Kidney (tissue), 14 donors: Measurements from ENCODE around the gene AKAP13. TPM values are rescaled to one million over a fixed set of nuclear protein-coding genes. Genes with fewer than 3 reads are reported as not detected.

ENCODE experiments used
- DNase-seq, 5 donors: peaks; one replicate each; pipeline ENCODE4 v3.0.0-alpha.2; 2013 to 2020
- FAIRE-seq: peaks from 2 replicates; lab custom pipeline; 2012; peaks lifted over from hg19 to GRCh38; lab: Jason Lieb, UNC
- H3K27ac ChIP-seq, 2 donors: one replicate each; pipeline ENCODE4 v1.7.0; 2013; ENCODE audit warnings: low read depth in 2 of 2, low read length in 2 of 2, inconsistent platforms in 1 of 2
- H3K27me3 ChIP-seq: one replicate; pipeline ENCODE4 v1.7.1; 2013; ENCODE audit warnings: low read length, inconsistent platforms; ENCODE audit not compliant: control insufficient read depth, insufficient read depth
- H3K36me3 ChIP-seq, 3 donors: one replicate each; pipeline versions ENCODE4 v1.7.0 to v1.7.1; 2013; ENCODE audit warnings: low read length in 3 of 3, control low read depth in 1 of 3, inconsistent platforms in 1 of 3; ENCODE audit not compliant: insufficient read depth in 3 of 3, control insufficient read depth in 2 of 3
- H3K4me1 ChIP-seq, 3 donors: one replicate each; pipeline versions ENCODE4 v1.7.0 to v1.7.1; 2013; ENCODE audit warnings: low read length in 3 of 3, inconsistent platforms in 1 of 3, low read depth in 1 of 3; ENCODE audit not compliant: control insufficient read depth in 2 of 3, insufficient read depth in 2 of 3
- H3K4me3 ChIP-seq, 3 donors: one replicate each; pipeline versions ENCODE4 v1.7.0 to v1.8.1; 2013; ENCODE audit warnings: low read length in 3 of 3, control low read depth in 1 of 3, inconsistent platforms in 1 of 3
- H3K9ac ChIP-seq, 3 donors: one replicate each; pipeline versions ENCODE4 v1.7.0 to v1.7.1; 2013; ENCODE audit warnings: low read length in 3 of 3, control low read depth in 1 of 3, inconsistent platforms in 1 of 3
- H3K9me3 ChIP-seq, 3 donors: one replicate each; pipeline versions ENCODE4 v1.7.0 to v1.7.1; 2013; ENCODE audit warnings: low read length in 3 of 3, control low read depth in 1 of 3, inconsistent platforms in 1 of 3; ENCODE audit not compliant: control insufficient read depth in 2 of 3, insufficient read depth in 1 of 3
- intact Hi-C: fragments of 100-400 bp; cut with DNase I; formaldehyde crosslinking; loops from one replicate; pipeline ENCODE4 v1.11.1; 2022
- polyA plus RNA-seq: library from polyadenylated mRNA; stranded (reverse); fragments of 350-450 nt; fragmentation: Illumina TruSeq; extraction: RNeasy Lipid Tissue Mini Kit (QIAGEN cat#74804); gene quantifications from one replicate; pipeline ENCODE4 v1.2.3, GENCODE V29; 2014; ENCODE audit warnings: low read depth, low replicate concordance; ENCODE audit not compliant: insufficient read depth
- total RNA-seq: library from RNA; stranded (reverse); fragmentation: NEBNext Ultra II Directional; extraction: Animal tissue kit (Norgen Biotek cat#: 25700); gene quantifications from one replicate; pipeline ENCODE4 v1.2.1, GENCODE V29; 2021
- TF ChIP-seq, protein P1 (sequence below): IDR thresholded peaks from 3 replicates; pipeline ENCODE4 v1.5.1; 2012; ENCODE audit warnings: mild to moderate bottlenecking, moderate library complexity, borderline replicate concordance; ENCODE audit not compliant: insufficient read depth; ENCODE audit errors: extremely low read depth
- donor health status: control.
- donor health status: control.
- donor health status: control.
- donor health status: control.
- donor health status: control.
- donor health status: DM: yes; HTN: yes; CAD: no.
- donor health status: Normal renal cell carcinoma (clear cell type).

AKAP13 gene
- total and polyA plus RNA-seq, 2 donors from 2014 or later: 18.8 to 174 TPM

DNA sequence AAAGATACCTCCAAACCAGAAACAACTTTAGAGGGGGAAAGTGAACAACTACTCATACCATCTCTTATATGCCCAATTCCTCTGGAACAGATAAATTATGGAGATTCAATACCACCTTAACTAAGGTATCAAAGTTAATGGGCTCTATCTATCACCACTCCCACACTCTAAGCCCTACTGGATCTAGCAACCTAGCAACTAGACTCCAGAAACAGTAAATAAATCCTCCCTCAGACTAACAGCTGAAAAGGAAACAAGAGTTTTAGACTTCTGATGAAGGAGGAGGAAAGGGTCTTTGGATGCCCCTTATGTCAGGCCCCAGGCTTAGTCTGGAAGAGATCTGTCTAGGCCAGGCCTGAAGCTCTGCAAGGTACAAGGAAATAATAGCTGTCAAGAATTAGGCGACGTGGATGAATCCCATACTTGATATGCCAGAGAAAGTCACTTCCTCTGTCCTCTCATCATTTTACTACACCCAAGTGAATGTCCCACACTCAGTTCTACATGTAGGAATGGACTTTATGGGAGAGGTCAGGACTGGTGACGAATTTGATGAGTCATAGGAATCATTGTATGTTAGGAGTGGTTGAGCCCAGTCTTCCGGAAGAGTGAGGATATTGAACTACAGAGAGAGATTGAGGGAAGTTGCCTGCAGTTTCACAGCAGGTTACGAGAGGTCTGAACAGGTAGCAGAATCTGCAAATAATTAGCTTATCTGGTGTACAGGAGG lies 113.8 kb downstream of the AKAP13 start:
- Histone ChIP-seq H3K27me3 (no peaks in the 10 kb centered on the region), H3K9ac (no peak overlapping the region), H3K36me3 (no peaks in the 10 kb centered on the region), H3K4me1 (peaks cover under 1 to 36% (median 9%) of the 10 kb centered on the region in 3 donors), H3K4me3 (peak overlapping the region in 1 of 3 donors; percentile 2), H3K9me3 (no peaks in the 10 kb centered on the region), H3K27ac (peak overlapping the region; percentile 68 to 84)
- DNase-seq (peak in 4 of 5 donors; percentile 50 to 97 (median 75)), FAIRE-seq (peak; percentile 65)
- TF ChIP-seq, protein P1, sequence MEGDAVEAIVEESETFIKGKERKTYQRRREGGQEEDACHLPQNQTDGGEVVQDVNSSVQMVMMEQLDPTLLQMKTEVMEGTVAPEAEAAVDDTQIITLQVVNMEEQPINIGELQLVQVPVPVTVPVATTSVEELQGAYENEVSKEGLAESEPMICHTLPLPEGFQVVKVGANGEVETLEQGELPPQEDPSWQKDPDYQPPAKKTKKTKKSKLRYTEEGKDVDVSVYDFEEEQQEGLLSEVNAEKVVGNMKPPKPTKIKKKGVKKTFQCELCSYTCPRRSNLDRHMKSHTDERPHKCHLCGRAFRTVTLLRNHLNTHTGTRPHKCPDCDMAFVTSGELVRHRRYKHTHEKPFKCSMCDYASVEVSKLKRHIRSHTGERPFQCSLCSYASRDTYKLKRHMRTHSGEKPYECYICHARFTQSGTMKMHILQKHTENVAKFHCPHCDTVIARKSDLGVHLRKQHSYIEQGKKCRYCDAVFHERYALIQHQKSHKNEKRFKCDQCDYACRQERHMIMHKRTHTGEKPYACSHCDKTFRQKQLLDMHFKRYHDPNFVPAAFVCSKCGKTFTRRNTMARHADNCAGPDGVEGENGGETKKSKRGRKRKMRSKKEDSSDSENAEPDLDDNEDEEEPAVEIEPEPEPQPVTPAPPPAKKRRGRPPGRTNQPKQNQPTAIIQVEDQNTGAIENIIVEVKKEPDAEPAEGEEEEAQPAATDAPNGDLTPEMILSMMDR: no peak
- intact Hi-C loops: no loop called here

DNA sequence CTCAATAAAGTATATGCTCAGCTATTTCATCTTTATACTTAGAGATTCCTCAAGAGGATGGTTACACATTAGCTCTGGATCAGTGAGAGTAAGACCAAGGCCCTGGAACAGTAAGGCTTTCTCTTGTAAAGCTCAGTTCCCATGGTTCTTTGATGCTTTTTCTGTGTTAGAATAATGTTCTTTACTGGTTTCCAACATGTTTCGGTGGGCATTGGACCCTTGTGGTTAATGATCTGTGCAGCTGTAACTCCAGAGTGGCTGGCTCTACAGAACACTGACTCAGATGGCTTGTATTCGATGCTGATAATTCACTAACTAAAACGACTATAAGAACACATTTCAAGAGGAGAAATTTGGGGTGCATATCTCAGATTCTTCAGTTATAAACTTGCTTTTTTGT lies 114.7 kb downstream of the AKAP13 start:
- no peaks in the 10 kb centered on the region for H3K27me3 ChIP-seq
- peak in 3 of 5 donors; percentile 66 to 95 (median 85) for DNase-seq
- H3K36me3 ChIP-seq: no peaks in the 10 kb centered on the region
- H3K4me3 ChIP-seq: no peak overlapping the region
- no peak overlapping the region for H3K9ac ChIP-seq
- H3K9me3 ChIP-seq: no peaks in the 10 kb centered on the region
- no peak for FAIRE-seq
- TF ChIP-seq, protein P1: no peak
- H3K4me1 ChIP-seq: peaks cover 3 to 31% (median 15%) of the 10 kb centered on the region in 3 donors
- H3K27ac ChIP-seq: peak overlapping the region in 1 of 2 donors; percentile 82
- intact Hi-C loops: no loop called here

DNA sequence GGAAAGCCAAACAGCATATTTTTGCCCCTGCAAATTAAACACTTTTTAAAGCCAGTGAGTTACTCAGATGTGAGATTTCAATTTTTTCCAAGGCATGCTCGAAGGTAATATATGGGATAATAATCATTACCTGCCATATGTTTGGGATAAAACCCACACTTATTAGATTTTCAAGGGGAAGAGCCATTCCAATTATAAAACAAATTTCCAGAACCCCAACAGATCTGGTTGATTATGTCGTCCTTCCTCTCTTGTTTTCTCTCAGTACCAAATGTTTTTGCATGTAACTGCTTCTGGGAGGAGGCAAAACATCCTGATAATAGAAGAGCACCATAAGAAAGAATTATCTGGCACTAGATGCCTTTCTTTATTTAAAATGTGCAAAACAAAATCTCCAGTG lies 115.1 kb downstream of the AKAP13 start:
- Histone ChIP-seq H3K9ac (no peak overlapping the region), H3K36me3 (no peaks in the 10 kb centered on the region), H3K27ac (peak overlapping the region in 1 of 2 donors; percentile 82), H3K27me3 (no peaks in the 10 kb centered on the region), H3K9me3 (no peaks in the 10 kb centered on the region), H3K4me1 (peaks cover 3 to 36% (median 15%) of the 10 kb centered on the region in 3 donors), H3K4me3 (peak overlapping the region in 1 of 3 donors; percentile 4)
- intact Hi-C loops: no loop called here
- no peak for DNase-seq
- TF ChIP-seq, protein P1: no peak
- FAIRE-seq: no peak
